ENCODE measurements around the gene OR7D2. TPM values are rescaled to one million over a fixed set of nuclear protein-coding genes. Genes with fewer than 3 reads are reported as not detected.

Gene OR7D2
- polyA plus RNA-seq (0.09 and 0.30 TPM in 2 replicates), polyA minus RNA-seq (not detected in 2 replicates)

GRCh38 chr19:9178901-9179300, at the start of gene OR7D2:
Gene OR7D2, plus strand, starts transcription at chr19:9178979. Its CDS starts 6,803 bp downstream, at chr19:9185782.
- Histone ChIP-seq H4K20me1 (ENCODE audit: insufficient read depth) (no peaks in the 10 kb centered on the region), H3K4me2 (ENCODE audit: low read length) (no peak within 1 kb of the TSS), H3K9me2 (ENCODE audit: insufficient read depth, low read length) (no peaks in the 10 kb centered on the region), H3K4me3 (ENCODE audit: low read length) (no peak within 1 kb of the TSS), H3K9me3 (ENCODE audit: low read length) (no peaks in the 10 kb centered on the region), H3K9ac (ENCODE audit: low read length) (no peak within 1 kb of the TSS), H3K79me2 (replicated peaks; ENCODE audit: insufficient read depth, low read length) (no peaks in the 10 kb centered on the region), H3K27ac (ENCODE audit: low read length) (no peak within 1 kb of the TSS), H3F3A (ENCODE audit: insufficient read depth, low read length, poor library complexity, severe bottlenecking) (no peaks in the 10 kb centered on the region), H3K36me3 (ENCODE audit: insufficient read depth, low read length) (no peaks in the 10 kb centered on the region), H2AFZ (ENCODE audit: low read depth, low read length) (no peak within 1 kb of the TSS), H3K27me3 (ENCODE audit: insufficient read depth, low read depth, low read length) (no peaks in the 10 kb centered on the region)
- TF ChIP-seq TAF1 (IDR thresholded peaks at IDR 0.05; ENCODE audit: low read depth) (no peak), POLR2AphosphoS5 (IDR thresholded peaks at IDR 0.05) (no peak), EP300 (conservative IDR thresholded peaks at IDR 0.05; ENCODE audit: poor library complexity, severe bottlenecking) (no peak), RAD21 (conservative IDR thresholded peaks at IDR 0.05) (no peak)

DNA sequence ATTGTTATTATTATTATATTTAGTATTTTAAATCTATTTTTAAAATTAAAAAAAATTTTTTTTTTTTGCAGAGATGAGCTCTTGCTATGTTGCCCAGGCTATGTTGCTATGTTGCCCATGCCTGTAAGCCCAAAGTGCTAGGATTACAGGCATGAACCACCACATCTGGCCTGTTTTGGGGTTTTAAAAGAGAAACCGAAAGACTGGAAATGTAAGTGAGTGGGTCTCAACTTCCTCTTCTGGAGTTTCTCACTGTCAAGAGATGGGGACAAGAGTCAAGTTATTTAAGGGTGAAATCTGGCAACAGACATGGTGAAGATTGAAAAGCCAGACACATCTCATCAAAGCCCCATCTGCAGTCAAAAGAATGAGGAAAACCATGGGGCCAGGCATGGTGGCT, 47.8 kb upstream of the OR7D2 start:
- TF ChIP-seq EP300 (conservative IDR thresholded peaks at IDR 0.05; ENCODE audit: poor library complexity, severe bottlenecking) = no peak
- no peak for TF ChIP-seq POLR2AphosphoS5 (IDR thresholded peaks at IDR 0.05)
- TF ChIP-seq REST (IDR thresholded peaks at IDR 0.05; ENCODE audit: borderline replicate concordance) = no peak
- TF ChIP-seq SMC3 (conservative IDR thresholded peaks at IDR 0.05; ENCODE audit: poor library complexity) = no peak
- TF ChIP-seq, protein P1, sequence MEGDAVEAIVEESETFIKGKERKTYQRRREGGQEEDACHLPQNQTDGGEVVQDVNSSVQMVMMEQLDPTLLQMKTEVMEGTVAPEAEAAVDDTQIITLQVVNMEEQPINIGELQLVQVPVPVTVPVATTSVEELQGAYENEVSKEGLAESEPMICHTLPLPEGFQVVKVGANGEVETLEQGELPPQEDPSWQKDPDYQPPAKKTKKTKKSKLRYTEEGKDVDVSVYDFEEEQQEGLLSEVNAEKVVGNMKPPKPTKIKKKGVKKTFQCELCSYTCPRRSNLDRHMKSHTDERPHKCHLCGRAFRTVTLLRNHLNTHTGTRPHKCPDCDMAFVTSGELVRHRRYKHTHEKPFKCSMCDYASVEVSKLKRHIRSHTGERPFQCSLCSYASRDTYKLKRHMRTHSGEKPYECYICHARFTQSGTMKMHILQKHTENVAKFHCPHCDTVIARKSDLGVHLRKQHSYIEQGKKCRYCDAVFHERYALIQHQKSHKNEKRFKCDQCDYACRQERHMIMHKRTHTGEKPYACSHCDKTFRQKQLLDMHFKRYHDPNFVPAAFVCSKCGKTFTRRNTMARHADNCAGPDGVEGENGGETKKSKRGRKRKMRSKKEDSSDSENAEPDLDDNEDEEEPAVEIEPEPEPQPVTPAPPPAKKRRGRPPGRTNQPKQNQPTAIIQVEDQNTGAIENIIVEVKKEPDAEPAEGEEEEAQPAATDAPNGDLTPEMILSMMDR (IDR thresholded peaks at IDR 0.05; ENCODE audit: poor library complexity, severe bottlenecking) = no peak
- H3K9me3 ChIP-seq (ENCODE audit: low read length) = no peaks in the 10 kb centered on the region
- H3K27me3 ChIP-seq (ENCODE audit: insufficient read depth, low read depth, low read length) = no peaks in the 10 kb centered on the region
- no peaks in the 10 kb centered on the region for H3K9me2 ChIP-seq (ENCODE audit: insufficient read depth, low read length)
- H3K4me2 ChIP-seq (ENCODE audit: low read length) = no peak overlapping the region
- no peak overlapping the region for H3K4me3 ChIP-seq (ENCODE audit: low read length)
- H4K20me1 ChIP-seq (ENCODE audit: insufficient read depth) = no peaks in the 10 kb centered on the region
- no peaks in the 10 kb centered on the region for H3K36me3 ChIP-seq (ENCODE audit: insufficient read depth, low read length)
- H3K27ac ChIP-seq (ENCODE audit: low read length) = no peak overlapping the region
- H2AFZ ChIP-seq (ENCODE audit: low read depth, low read length) = no peak overlapping the region
- H3K9ac ChIP-seq (ENCODE audit: low read length) = no peak overlapping the region
- H3F3A ChIP-seq (ENCODE audit: insufficient read depth, low read length, poor library complexity, severe bottlenecking) = no peaks in the 10 kb centered on the region
- H3K79me2 ChIP-seq (replicated peaks; ENCODE audit: insufficient read depth, low read length) = no peaks in the 10 kb centered on the region

DNA sequence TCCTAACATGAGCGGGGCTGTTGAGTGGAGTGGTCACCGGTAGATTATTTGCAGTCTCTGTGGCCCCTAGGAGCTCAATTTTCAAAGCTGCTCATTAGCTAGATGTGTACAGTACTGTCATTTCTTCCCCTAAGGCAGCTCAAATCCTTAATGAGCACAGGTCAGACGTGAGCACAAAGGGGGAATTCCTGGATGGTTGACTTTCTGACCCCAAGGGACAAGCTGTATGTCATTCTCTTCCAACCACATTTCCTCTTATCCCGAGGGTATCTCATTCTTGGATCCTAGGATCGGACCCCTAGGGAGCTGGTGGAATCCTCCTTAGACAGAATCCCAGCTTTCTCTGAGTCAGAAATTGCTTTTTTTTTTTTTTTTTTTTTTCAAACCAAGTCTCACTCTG, 46.4 kb upstream of the OR7D2 start:
- H3K9ac ChIP-seq (ENCODE audit: low read length) = no peak overlapping the region
- no peaks in the 10 kb centered on the region for H3F3A ChIP-seq (ENCODE audit: insufficient read depth, low read length, poor library complexity, severe bottlenecking)
- no peak overlapping the region for H3K4me2 ChIP-seq (ENCODE audit: low read length)
- no peaks in the 10 kb centered on the region for H3K27me3 ChIP-seq (ENCODE audit: insufficient read depth, low read depth, low read length)
- H2AFZ ChIP-seq (ENCODE audit: low read depth, low read length) = no peak overlapping the region
- no peak overlapping the region for H3K4me3 ChIP-seq (ENCODE audit: low read length)
- H3K27ac ChIP-seq (ENCODE audit: low read length) = no peak overlapping the region
- no peaks in the 10 kb centered on the region for H4K20me1 ChIP-seq (ENCODE audit: insufficient read depth)
- TF ChIP-seq REST (IDR thresholded peaks at IDR 0.05; ENCODE audit: borderline replicate concordance) = no peak
- no peak for TF ChIP-seq RAD21 (conservative IDR thresholded peaks at IDR 0.05)
- TF ChIP-seq EZH2 (IDR thresholded peaks at IDR 0.05; ENCODE audit: borderline replicate concordance, insufficient read depth, low read length, poor library complexity, severe bottlenecking) = no peak
- no peak for TF ChIP-seq MXI1 (conservative IDR thresholded peaks at IDR 0.05; ENCODE audit: poor library complexity, severe bottlenecking)
- TF ChIP-seq TAF1 (IDR thresholded peaks at IDR 0.05; ENCODE audit: low read depth) = no peak
- TF ChIP-seq SMC3 (conservative IDR thresholded peaks at IDR 0.05; ENCODE audit: poor library complexity) = no peak
- H3K36me3 ChIP-seq (ENCODE audit: insufficient read depth, low read length) = no peaks in the 10 kb centered on the region
- no peaks in the 10 kb centered on the region for H3K9me3 ChIP-seq (ENCODE audit: low read length)
- no peaks in the 10 kb centered on the region for H3K79me2 ChIP-seq (replicated peaks; ENCODE audit: insufficient read depth, low read length)
- no peaks in the 10 kb centered on the region for H3K9me2 ChIP-seq (ENCODE audit: insufficient read depth, low read length)

Measured in neural cell (in vitro differentiated cells).